AG20443 (cell line): ENCODE measurements around the gene PDCD7.
"Not testable (repeated sequence)": the region's sequence is repeated elsewhere in the genome, so short reads cannot be mapped to it uniquely, and the experiment has no call there.

ENCODE experiments used
- DNase-seq: peaks from one replicate; pipeline ENCODE4 v3.0.0; 2012; ENCODE audit warnings: low spot score, mixed read lengths

PDCD7 gene

GRCh38 chr15:65091946-65092770, 41.5 kb downstream of the PDCD7 start:
- DNase-seq: no peak

GRCh38 chr15:65089206-65089824, 44.3 kb downstream of the PDCD7 start:
- DNase-seq: no peak

GRCh38 chr15:65088643-65089021, 45.0 kb downstream of the PDCD7 start:
- no peak for DNase-seq

GRCh38 chr15:65087873-65088642, 45.5 kb downstream of the PDCD7 start:
- peak; percentile 40 for DNase-seq

GRCh38 chr15:65087411-65087810, 46.2 kb downstream of the PDCD7 start:
- no peak for DNase-seq

- no peak for DNase-seq
Measured at GRCh38 chr15:65086680-65087111, 46.9 kb downstream of the PDCD7 start.

- peak; percentile 41 for DNase-seq
Measured at GRCh38 chr15:65085990-65086679, 47.5 kb downstream of the PDCD7 start.

- DNase-seq: no peak
Measured at GRCh38 chr15:65085207-65085753, 48.3 kb downstream of the PDCD7 start.

- no peak for DNase-seq
Measured at GRCh38 chr15:65084500-65085206, 49.0 kb downstream of the PDCD7 start.

- no peak for DNase-seq
Measured at GRCh38 chr15:65083262-65083701, 50.3 kb downstream of the PDCD7 start.

- no peak for DNase-seq
Measured at GRCh38 chr15:65082303-65082953, 51.2 kb downstream of the PDCD7 start.

- no peak for DNase-seq
Measured at GRCh38 chr15:65081758-65082157, 51.9 kb downstream of the PDCD7 start.

- no peak for DNase-seq
Measured at GRCh38 chr15:65081270-65081669, 52.3 kb downstream of the PDCD7 start.

GRCh38 chr15:65079580-65079979, 54.0 kb downstream of the PDCD7 start:
- DNase-seq: no peak

- DNase-seq: peak; percentile 84
Measured at GRCh38 chr15:65077981-65078352, 55.6 kb downstream of the PDCD7 start.

GRCh38 chr15:65077291-65077980, 56.2 kb downstream of the PDCD7 start:
- no peak for DNase-seq

- DNase-seq: no peak
Measured at GRCh38 chr15:65076486-65077290, 56.9 kb downstream of the PDCD7 start, which contains the start of gene KBTBD13. Gene KBTBD13 (plus strand): TSS chr15:65076746. CDS start chr15:65076816, 70 bp downstream.

- not testable (repeated sequence) for DNase-seq
Measured at GRCh38 chr15:65075607-65076395, 57.8 kb downstream of the PDCD7 start.
